ENCODE data around the gene KRTAP29-1.

The KRTAP29-1 gene

GRCh38 chr17:41343029-41343428 lies 40.4 kb upstream of the KRTAP29-1 start:
- TF ChIP-seq CTCF (IDR thresholded peaks at IDR 0.05; ENCODE audit: low read depth, low read length) = no peak
- no peak for TF ChIP-seq POLR2A (IDR thresholded peaks at IDR 0.05; ENCODE audit: extremely low read depth, insufficient read length)
- TF ChIP-seq MAX (IDR thresholded peaks at IDR 0.05; ENCODE audit: low read depth, low read length) = no peak
- TF ChIP-seq MYC (IDR thresholded peaks at IDR 0.05; ENCODE audit: low read depth, low read length) = no peak
- DNase-seq (ENCODE audit: low read depth) = no peak
- no peak overlapping the region for H3K4me3 ChIP-seq (ENCODE audit: low read depth, low read length)

DNA sequence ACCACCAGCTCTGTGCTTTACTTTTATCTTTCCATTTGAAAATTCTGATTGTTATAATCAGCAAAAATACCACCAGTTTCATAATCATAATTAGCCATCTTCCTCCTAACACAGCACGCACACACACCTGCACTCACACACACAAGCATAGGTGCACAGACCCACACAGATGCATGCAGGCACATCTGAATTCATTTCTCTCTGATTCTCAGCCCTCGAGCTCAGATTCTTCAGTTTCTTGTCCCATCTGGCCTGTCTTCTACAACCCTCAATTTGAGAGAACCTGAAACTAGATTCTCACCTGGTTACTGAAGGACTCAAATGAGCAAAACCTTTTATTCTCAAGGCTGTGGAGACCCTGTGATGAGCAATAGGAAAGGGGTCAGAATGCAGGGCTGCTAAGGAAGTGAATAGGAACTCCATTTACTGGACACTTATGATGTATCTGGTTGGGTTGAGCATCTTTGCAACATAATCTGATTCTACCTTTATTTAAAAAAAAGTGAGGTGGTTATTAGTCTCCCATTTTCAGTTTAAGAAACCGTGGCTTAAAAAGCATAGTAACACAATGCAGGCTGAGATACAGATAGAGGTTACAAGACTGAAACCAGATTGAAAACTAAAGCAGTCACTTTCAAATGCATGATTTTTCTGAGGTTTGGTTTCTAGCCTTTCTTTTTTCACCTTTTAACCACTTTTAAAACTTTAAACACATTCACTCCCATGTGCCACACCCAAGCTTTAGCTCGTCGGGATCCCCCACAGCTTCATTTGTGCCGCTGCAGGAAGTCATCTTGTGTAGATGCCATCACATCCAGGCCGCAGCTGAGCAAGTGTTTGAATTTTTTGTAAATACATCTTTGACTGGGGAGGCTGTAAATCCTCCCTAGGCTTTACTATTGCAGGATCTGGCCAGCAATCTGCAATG lies 38.5 kb upstream of the KRTAP29-1 start:
- H3K4me3 ChIP-seq (ENCODE audit: low read depth, low read length) = no peak overlapping the region
- no peak for TF ChIP-seq MYC (IDR thresholded peaks at IDR 0.05; ENCODE audit: low read depth, low read length)
- TF ChIP-seq MAX (IDR thresholded peaks at IDR 0.05; ENCODE audit: low read depth, low read length) = no peak
- DNase-seq (ENCODE audit: low read depth) = no peak

DNA sequence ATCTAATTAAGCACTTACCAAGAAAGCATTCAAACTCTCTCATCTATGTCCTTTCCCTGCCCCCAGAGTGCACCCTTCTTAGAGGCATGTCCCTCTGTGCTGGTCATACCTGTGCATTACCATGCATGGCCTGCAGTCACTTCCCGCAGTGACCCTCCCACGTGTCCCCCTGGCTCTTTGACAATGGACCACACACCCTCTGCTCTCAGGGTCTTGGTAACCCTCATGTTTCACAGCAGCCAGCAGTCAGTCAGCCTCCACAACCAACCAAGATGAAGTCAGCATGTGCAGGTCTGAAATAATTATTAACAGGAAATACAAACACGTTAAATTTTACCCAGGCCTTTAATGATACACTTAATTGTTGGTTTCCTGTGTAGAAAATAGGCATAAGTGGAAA lies 37.8 kb upstream of the KRTAP29-1 start:
- TF ChIP-seq MAX (IDR thresholded peaks at IDR 0.05; ENCODE audit: low read depth, low read length) (no peak), CTCF (IDR thresholded peaks at IDR 0.05; ENCODE audit: low read depth, low read length) (no peak), MYC (IDR thresholded peaks at IDR 0.05; ENCODE audit: low read depth, low read length) (no peak), POLR2A (IDR thresholded peaks at IDR 0.05; ENCODE audit: extremely low read depth, insufficient read length) (no peak)
- no peak overlapping the region for H3K4me3 ChIP-seq (ENCODE audit: low read depth, low read length)
- no peak for DNase-seq (ENCODE audit: low read depth)

- DNase-seq (ENCODE audit: low read depth) = no peak
- no peak for TF ChIP-seq MYC (IDR thresholded peaks at IDR 0.05; ENCODE audit: low read depth, low read length)
Observed at GRCh38 chr17:41339571-41340172, 37.0 kb upstream of the KRTAP29-1 start.

DNA sequence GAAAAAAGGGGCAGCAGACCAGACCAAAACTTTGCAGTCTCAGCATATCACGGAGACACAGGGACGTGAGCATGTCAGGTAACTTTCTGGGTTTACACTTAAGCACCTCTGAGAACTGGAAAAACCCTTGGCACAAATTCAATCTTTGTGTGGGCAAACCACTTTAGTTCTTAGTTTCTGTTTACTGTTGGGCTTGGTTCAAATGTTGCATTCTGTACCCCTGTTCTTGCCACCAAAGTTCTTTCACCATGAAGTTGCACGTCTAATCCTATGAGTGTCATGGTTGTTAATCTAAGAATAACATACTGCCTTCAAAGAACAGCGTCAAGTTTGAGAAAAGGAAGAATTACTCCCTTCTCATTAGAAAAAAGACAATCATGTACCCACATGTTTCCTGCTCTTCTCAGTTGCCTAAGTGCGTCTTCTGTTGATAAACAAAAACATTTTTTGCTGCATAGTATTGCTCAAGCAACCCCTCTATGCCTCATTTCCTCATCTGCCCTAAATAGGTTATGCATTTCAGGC lies 36.4 kb upstream of the KRTAP29-1 start:
- no peak for TF ChIP-seq POLR2A (IDR thresholded peaks at IDR 0.05; ENCODE audit: extremely low read depth, insufficient read length)
- DNase-seq (ENCODE audit: low read depth) = no peak

More at GRCh38 chr17:41339571-41340172, 37.0 kb upstream of the KRTAP29-1 start:
- H3K4me3 ChIP-seq (ENCODE audit: low read depth, low read length) = no peak overlapping the region

DNA sequence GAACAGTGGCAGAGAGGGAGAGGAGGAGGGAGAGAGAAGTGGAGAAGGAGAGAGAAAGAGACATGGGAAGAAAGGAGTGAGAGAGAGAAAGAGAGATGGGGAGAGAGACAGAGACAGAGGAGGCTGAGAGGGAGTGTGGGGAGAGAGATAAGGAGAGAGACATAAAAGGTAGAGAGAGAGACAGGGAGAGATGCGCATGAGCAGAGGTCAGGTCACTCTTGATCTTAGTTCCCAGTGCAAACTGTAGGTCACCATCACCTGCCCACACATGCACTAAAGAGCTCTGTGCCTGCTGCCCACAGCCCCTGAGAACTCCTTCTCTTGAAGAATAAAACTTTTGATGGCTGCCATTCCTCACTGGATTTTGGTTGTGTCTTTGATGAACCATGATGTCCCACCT lies 33.1 kb upstream of the KRTAP29-1 start:
- TF ChIP-seq MAX (IDR thresholded peaks at IDR 0.05; ENCODE audit: low read depth, low read length) (no peak), CTCF (IDR thresholded peaks at IDR 0.05; ENCODE audit: low read depth, low read length) (no peak), POLR2A (IDR thresholded peaks at IDR 0.05; ENCODE audit: extremely low read depth, insufficient read length) (no peak), MYC (IDR thresholded peaks at IDR 0.05; ENCODE audit: low read depth, low read length) (no peak)
- no peak for DNase-seq (ENCODE audit: low read depth)
- H3K4me3 ChIP-seq (ENCODE audit: low read depth, low read length) = no peak overlapping the region

More for the DNA sequence above, 36.4 kb upstream of the KRTAP29-1 start:
- no peak overlapping the region for H3K4me3 ChIP-seq (ENCODE audit: low read depth, low read length)
